SKM-1 (cell line): ENCODE measurements around the gene TMEM234.

Experiments used
- DNase-seq: peaks from one replicate; lab custom pipeline; 2025; ENCODE audit not compliant: unreplicated experiment; lab: John Stamatoyannopoulos, UW

TMEM234 gene

GRCh38 chr1:32180186-32181060 lies 41.7 kb downstream of the TMEM234 start:
- no peak for DNase-seq

DNA sequence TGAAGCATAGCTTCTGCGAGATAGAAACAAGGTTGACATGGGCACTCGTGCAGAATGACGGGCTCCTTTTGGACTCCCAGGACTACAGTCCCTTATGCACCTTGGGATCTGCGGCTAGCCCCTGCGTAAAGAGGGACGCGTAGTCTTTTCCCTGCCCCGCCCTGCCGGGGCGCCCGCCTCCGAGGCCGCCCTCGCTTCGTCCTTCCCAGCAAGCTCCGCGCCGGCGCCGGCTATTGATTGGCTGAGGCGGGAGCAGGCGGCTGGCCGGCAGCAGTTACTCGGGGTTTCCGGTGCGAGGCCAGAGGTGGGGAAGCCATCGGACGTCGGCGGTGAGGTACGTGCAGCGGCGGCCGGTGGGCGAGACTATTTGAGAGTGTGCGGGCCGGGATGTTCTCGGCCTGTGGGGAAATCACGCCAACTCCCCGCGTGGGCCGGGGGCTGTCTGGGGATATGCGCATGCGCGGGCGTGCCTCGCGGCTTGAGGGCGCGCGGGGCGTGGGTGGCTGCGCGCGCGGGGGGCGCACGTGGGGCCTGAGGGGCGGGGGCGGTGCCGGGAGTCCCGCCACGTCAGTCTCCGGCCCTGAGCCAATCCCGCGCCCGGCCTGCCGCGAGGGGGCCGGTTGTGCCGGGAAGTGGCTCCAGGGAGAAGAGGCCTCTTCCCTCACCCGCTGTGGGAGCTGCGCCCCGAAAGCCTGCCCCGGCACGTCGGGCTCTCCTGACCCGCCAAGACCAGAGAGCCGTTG lies 42.5 kb downstream of the TMEM234 start, which contains the start of gene TXLNA:
TSS of gene TXLNA (plus strand) at position 233 of the 743 bp plus-strand sequence. CDS start 671 bp downstream, outside the sequence.
- DNase-seq: peak; percentile 79

DNA sequence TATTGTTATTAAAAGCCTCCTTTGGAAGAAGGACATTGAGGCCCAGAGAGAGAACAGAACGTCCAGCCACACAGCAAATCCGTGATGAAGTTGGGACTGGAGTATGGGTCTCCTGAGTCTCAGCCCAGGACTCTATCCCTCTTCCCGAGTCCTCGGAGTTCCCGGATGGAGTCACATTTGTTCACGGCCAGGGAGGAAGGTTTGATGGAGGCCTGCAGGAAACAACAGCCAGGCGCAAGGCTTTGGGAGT lies 43.0 kb downstream of the TMEM234 start:
- no peak for DNase-seq

DNA sequence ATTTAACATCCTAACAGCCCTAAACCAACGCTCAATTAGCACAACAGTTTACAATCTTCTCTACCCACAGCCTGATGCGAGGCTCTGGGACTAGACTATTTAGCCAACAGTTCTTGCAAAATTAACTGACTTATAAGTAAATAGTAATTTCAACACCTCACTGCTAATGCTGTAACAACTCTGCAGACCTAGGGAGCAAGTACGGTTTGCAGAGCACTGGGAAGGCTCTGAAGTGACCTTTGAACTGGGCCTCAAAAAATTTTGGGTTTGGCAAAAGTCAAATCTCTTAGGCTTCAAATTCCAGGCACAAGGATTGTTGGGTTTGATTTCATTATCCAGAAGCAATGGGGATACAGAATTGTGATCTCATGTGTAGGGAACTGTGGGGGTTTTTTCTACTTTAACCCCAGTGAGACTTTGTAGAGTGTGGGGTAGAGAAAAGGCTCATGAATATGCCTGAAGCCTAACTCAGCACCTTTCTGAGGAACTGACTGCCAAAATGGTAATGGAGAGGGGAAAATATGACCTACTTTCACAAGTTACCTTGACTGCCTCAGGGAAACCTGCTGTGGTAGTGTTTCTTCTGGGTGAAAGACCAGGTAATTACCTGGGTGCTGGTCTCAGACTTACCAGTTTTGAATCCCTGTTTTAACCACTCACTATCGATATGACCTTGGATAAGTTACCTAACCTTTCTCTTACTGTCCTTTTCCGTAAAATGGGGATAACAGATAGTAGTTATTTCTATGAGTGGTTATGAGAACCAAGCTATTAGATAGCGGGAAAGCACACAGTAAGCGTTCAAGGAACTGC lies 43.6 kb downstream of the TMEM234 start:
- DNase-seq: peak; percentile 19

- DNase-seq: no peak
Observed at GRCh38 chr1:32172621-32173245, 49.4 kb downstream of the TMEM234 start.

DNA sequence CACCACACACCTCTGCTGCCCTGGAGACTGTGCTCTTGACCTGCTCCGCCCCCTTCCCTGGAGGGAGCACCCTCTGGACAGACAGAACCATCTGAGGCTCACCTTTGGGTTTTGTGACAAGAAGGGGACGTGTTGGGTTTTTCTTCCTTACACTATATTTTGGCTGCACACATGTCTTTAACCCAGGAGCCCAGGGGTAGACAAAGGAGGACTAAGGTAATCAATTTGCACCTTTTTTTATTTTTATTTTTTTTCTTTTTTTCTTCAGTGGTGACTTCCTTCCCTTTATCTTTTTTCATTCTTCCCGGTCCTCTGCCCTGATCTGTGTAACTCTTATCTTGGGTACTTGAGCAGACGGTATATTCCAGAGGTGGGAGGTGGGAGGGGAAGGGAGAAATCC lies 51.2 kb downstream of the TMEM234 start:
- DNase-seq: no peak
